Measurements from ENCODE around the gene FBRS. TPM values are rescaled to one million over a fixed set of nuclear protein-coding genes. Genes with fewer than 3 reads are reported as not detected.

The FBRS gene
- total and polyA plus RNA-seq, 3 donors from 2014 or later = 140 to 302 (median 165) TPM

DNA sequence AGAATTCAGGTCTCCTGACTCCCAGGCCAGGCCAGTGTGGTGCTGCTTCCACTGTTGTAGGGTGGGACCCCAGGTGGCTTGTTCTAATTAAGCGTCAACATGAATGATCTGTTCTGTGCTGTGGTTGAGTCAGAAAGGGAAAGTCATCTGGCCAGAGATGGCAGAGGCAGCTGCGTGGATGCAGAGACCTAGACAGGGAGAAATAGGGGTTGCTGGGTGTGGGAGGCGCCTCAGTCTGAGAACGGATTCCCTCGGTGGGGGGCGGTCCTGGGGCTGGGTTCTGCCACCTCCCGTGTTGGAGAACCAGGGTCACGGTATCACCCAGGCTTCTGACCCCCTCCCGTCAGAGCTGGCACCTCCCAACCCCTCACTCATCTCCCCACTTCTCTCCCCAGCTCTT is 5.6 kb downstream of the FBRS start:
- H3K27ac ChIP-seq = no peak overlapping the region
- TF ChIP-seq, protein P1, sequence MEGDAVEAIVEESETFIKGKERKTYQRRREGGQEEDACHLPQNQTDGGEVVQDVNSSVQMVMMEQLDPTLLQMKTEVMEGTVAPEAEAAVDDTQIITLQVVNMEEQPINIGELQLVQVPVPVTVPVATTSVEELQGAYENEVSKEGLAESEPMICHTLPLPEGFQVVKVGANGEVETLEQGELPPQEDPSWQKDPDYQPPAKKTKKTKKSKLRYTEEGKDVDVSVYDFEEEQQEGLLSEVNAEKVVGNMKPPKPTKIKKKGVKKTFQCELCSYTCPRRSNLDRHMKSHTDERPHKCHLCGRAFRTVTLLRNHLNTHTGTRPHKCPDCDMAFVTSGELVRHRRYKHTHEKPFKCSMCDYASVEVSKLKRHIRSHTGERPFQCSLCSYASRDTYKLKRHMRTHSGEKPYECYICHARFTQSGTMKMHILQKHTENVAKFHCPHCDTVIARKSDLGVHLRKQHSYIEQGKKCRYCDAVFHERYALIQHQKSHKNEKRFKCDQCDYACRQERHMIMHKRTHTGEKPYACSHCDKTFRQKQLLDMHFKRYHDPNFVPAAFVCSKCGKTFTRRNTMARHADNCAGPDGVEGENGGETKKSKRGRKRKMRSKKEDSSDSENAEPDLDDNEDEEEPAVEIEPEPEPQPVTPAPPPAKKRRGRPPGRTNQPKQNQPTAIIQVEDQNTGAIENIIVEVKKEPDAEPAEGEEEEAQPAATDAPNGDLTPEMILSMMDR (IDR thresholded peaks at IDR 0.05) = no peak
- TF ChIP-seq POLR2A (IDR thresholded peaks at IDR 0.05) = no peak
- intact Hi-C loops (cut with DNase I; ENCODE audit: low total_unique reads) = no loop called here
- H3K9me3 ChIP-seq = no peaks in the 10 kb centered on the region
- H3K36me3 ChIP-seq (ENCODE audit: low read depth, missing control alignments) = no peaks in the 10 kb centered on the region
- 48 to 69% methylated on average over 9 of the region's 9 CpGs for WGBS, 2 donors
- DNase-seq = no peak
- no peaks in the 10 kb centered on the region for H3K27me3 ChIP-seq
- peaks cover 28% of the 10 kb centered on the region for H3K4me1 ChIP-seq
- H3K4me3 ChIP-seq = no peak overlapping the region

DNA sequence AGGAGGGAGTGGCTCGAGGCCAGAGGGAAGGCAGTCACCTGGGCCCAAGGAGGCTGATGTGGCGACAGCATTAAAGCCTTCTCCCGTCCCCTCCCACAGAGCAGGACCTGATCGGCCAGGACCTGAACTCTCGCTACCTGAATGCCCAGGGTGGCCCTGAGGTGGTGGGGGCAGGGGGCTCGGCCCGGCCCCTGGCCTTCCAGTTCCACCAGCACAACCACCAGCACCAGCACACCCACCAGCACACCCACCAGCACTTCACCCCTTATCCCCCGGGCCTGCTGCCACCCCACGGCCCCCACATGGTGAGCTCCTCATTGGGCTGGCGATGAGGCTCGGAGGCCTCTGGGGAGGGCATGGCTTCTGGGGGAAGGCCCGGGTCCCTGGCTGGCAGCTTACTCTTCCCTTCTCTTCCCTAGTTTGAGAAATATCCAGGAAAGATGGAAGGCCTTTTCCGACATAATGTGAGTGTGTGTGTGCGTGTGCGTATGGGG is 6.4 kb downstream of the FBRS start:
- Histone ChIP-seq H3K27me3 (no peaks in the 10 kb centered on the region), H3K4me3 (no peak overlapping the region), H3K4me1 (peaks cover 28% of the 10 kb centered on the region), H3K27ac (no peak overlapping the region), H3K9me3 (no peaks in the 10 kb centered on the region), H3K36me3 (ENCODE audit: low read depth, missing control alignments) (no peaks in the 10 kb centered on the region)
- DNase-seq = no peak
- intact Hi-C loops (cut with DNase I; ENCODE audit: low total_unique reads) = no loop called here
- TF ChIP-seq POLR2A (IDR thresholded peaks at IDR 0.05) = no peak
- TF ChIP-seq, protein P1 (IDR thresholded peaks at IDR 0.05) = no peak
- WGBS, 2 donors = 85 to 93% methylated on average over 6 to 15 of the region's 15 CpGs

DNA sequence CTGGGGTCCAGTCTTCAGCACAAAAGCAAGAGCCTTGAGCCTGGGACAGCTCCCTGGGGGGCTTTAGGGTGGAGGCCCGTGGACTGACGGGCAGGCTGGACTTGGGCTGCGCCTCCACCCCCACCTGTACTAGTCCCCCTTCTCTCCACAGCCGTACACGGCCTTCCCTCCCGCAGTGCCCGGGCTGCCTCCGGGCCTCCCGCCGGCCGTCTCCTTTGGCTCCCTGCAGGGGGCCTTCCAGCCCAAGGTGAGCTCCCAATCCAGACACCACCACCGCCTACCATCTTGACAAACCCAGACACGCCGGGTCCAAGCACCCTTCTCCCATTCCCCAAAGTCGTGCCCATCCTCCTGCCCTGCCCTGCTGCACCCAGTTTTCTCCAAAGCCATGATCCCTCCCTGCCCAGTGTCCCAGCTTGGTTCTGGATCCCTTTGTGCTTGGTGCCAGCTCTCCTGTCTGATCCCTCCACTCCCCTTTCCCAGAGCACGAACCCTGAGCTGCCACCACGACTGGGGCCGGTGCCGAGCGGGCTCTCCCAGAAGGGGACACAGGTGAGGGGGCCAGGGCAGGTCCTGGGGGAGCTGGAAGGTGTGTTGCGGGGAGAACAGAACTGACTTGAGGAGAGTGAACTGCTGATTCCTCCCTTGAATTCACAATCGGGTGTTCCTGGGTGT is 7.1 kb downstream of the FBRS start:
- no peaks in the 10 kb centered on the region for H3K9me3 ChIP-seq
- H3K27ac ChIP-seq = no peak overlapping the region
- peaks cover 23% of the 10 kb centered on the region for H3K4me1 ChIP-seq
- no peak overlapping the region for H3K4me3 ChIP-seq
- TF ChIP-seq, protein P1 (IDR thresholded peaks at IDR 0.05) = no peak
- TF ChIP-seq POLR2A (IDR thresholded peaks at IDR 0.05) = no peak
- H3K36me3 ChIP-seq (ENCODE audit: low read depth, missing control alignments) = no peaks in the 10 kb centered on the region
- 82 to 83% methylated on average over 19 to 22 of the region's 22 CpGs for WGBS, 2 donors
- no peaks in the 10 kb centered on the region for H3K27me3 ChIP-seq
- intact Hi-C loops (cut with DNase I; ENCODE audit: low total_unique reads) = no loop called here
- no peak for DNase-seq

DNA sequence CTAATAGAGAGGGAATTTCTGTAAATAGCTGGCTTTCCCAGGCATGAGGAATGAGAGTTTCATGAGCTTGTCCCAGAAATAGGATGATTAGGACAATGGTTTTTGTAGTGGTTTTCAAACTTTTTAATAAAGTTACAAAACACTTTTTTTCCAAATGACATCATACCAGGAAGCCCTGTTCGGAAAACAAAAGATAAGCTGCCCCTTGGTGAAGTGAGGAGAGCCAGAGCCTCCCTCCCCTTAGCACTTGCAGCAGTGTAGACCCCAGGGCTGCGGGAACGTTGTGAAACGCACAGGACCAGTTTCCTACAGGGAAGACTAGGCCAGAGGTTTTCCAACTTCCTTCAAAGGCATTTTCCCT is 7.6 kb downstream of the FBRS start:
- intact Hi-C loops (cut with DNase I; ENCODE audit: low total_unique reads) = no loop called here

More for the DNA sequence above, 7.6 kb downstream of the FBRS start:
- TF ChIP-seq, protein P1 (IDR thresholded peaks at IDR 0.05) = no peak
- no peak for TF ChIP-seq POLR2A (IDR thresholded peaks at IDR 0.05)
- Histone ChIP-seq H3K36me3 (ENCODE audit: low read depth, missing control alignments) (no peaks in the 10 kb centered on the region), H3K4me3 (no peak overlapping the region), H3K27me3 (no peaks in the 10 kb centered on the region), H3K4me1 (peaks cover 17% of the 10 kb centered on the region), H3K9me3 (no peaks in the 10 kb centered on the region), H3K27ac (no peak overlapping the region)
- 63 to 70% methylated on average over 4 of the region's 4 CpGs for WGBS, 2 donors
- no peak for DNase-seq

All from testis (tissue), 3 donors.